Stimulated activated CD4-positive, alpha-beta T cell treated with anti-CD3 and anti-CD28 coated beads, Interleukin-1b, Interleukin-23, amount 100 ng/mL, for 1 hour (primary cell): Measurements from ENCODE around the gene PPP3R1.

ENCODE experiments used
- DNase-seq, 2 donors: peaks; one replicate each; pipeline ENCODE4 v3.0.0-alpha.2; 2020; ENCODE audit warnings: low read depth in 2 of 2

PPP3R1 gene

GRCh38 chr2:68151037-68151436 is 101.3 kb downstream of the PPP3R1 start:
- no peak for DNase-seq

GRCh38 chr2:68141875-68142274 is 110.5 kb downstream of the PPP3R1 start:
- no peak for DNase-seq

GRCh38 chr2:68135448-68136320 is 116.6 kb downstream of the PPP3R1 start:
- DNase-seq: no peak

- no peak for DNase-seq
Observed at GRCh38 chr2:68134554-68134953, 117.8 kb downstream of the PPP3R1 start.

- no peak for DNase-seq
Observed at GRCh38 chr2:68134120-68134519, 118.2 kb downstream of the PPP3R1 start.
